HL-60 (cell line): ENCODE results near the gene RFWD3.

Source experiments
- DNase-seq, 2 experiments: peaks; one replicate each; pipeline ENCODE4 v3.0.0-alpha.2; 2010 to 2020; ENCODE audit warnings: low read depth in 1 of 2, low spot score in 1 of 2
- H3K27ac ChIP-seq: fragments of 250-450 bp; sonication (Bioruptor Pico); replicated peaks from 2 replicates; pipeline ENCODE4 v1.5.1; 2020; ENCODE audit warnings: mild to moderate bottlenecking, moderate library complexity
- H3K27me3 ChIP-seq: fragments of 250-450 bp; sonication (Bioruptor Pico); 2 replicates; pipeline ENCODE4 v1.5.1; 2021; ENCODE audit warnings: mild to moderate bottlenecking, moderate library complexity; ENCODE audit not compliant: insufficient read depth, poor library complexity, severe bottlenecking
- H3K4me3 ChIP-seq: replicated peaks from 2 replicates; pipeline ENCODE4 v1.5.1; 2011; ENCODE audit warnings: mild to moderate bottlenecking, control low read depth, low read length; ENCODE audit not compliant: insufficient read depth
- POLR2AphosphoS5 ChIP-seq: IDR thresholded peaks from 2 replicates; pipeline ENCODE4 v1.6.1; 2012; ENCODE audit warnings: low read depth

The RFWD3 gene

DNA sequence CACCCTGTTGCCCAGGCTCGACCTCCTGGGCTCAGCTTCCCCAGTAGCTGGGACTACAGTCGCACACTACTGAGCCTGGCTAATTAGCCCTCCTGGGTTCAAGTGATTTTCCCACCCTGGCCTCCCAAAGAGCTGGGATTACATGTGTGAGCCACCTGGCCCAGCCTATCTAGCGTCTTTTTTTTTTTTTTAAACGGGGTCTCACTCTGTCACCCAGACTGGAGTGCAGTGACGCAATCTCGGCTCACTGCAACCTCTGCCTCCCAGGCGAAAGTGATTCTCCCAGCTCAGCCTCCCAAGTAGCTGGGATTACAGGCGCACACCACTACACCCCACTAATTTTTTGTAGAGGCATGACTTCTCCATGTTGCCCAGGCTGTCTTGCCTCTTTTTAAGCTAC, 93.1 kb downstream of the RFWD3 start:
- H3K4me3 ChIP-seq, result no peak overlapping the region
- no peak for DNase-seq
- no peaks in the 10 kb centered on the region for H3K27me3 ChIP-seq
- no peak overlapping the region for H3K27ac ChIP-seq
- TF ChIP-seq POLR2AphosphoS5, result no peak
